UCSD-AML1 (cell line): ENCODE data around the gene SRMS.

Experiments
- DNase-seq: peaks from one replicate; lab custom pipeline; 2025; ENCODE audit not compliant: unreplicated experiment; lab: John Stamatoyannopoulos, UW

SRMS gene

GRCh38 chr20:63503524-63503923 lies 44.0 kb downstream of the SRMS start:
- no peak for DNase-seq

GRCh38 chr20:63502671-63503172 lies 44.8 kb downstream of the SRMS start:
- DNase-seq = no peak

GRCh38 chr20:63501818-63502670 lies 45.5 kb downstream of the SRMS start:
- no peak for DNase-seq

- DNase-seq = no peak
Measured at GRCh38 chr20:63500902-63501817, 46.4 kb downstream of the SRMS start.

GRCh38 chr20:63500151-63500901 lies 47.2 kb downstream of the SRMS start:
- DNase-seq = no peak

GRCh38 chr20:63499338-63499969 lies 48.1 kb downstream of the SRMS start:
- DNase-seq = no peak

- DNase-seq = no peak
Measured at GRCh38 chr20:63498960-63499337, 48.6 kb downstream of the SRMS start, which contains the start of gene EEF1A2. Gene EEF1A2, minus strand, starts transcription at chr20:63499083. Its CDS starts 1,320 bp downstream, at chr20:63497763.

- no peak for DNase-seq
Measured at GRCh38 chr20:63497946-63498935, 49.3 kb downstream of the SRMS start.

GRCh38 chr20:63497138-63497945 lies 50.2 kb downstream of the SRMS start:
- DNase-seq = no peak

- no peak for DNase-seq
Measured at GRCh38 chr20:63496596-63497120, 50.9 kb downstream of the SRMS start.

GRCh38 chr20:63495741-63496595 lies 51.6 kb downstream of the SRMS start:
- peak; percentile 62 for DNase-seq

- DNase-seq = no peak
Measured at GRCh38 chr20:63495167-63495720, 52.3 kb downstream of the SRMS start.

- DNase-seq = no peak
Measured at GRCh38 chr20:63494420-63495166, 53.0 kb downstream of the SRMS start.

- no peak for DNase-seq
Measured at GRCh38 chr20:63494084-63494419, 53.5 kb downstream of the SRMS start.

- no peak for DNase-seq
Measured at GRCh38 chr20:63493563-63494020, 54.0 kb downstream of the SRMS start.

- DNase-seq = no peak
Measured at GRCh38 chr20:63492982-63493381, 54.6 kb downstream of the SRMS start.
